Adipocyte (in vitro differentiated cells): ENCODE data around the gene TMPRSS13.

ENCODE experiments used
- DNase-seq: peaks from one replicate; pipeline ENCODE4 v3.0.0-alpha.2; 2015; ENCODE audit warnings: low read depth
- H3K27me3 ChIP-seq: replicated peaks from 2 replicates; pipeline ENCODE4 v1.7.0; 2013; ENCODE audit warnings: mild to moderate bottlenecking, low read length, moderate library complexity; ENCODE audit not compliant: control insufficient read depth, insufficient read depth
- H3K36me3 ChIP-seq: 2 replicates; pipeline ENCODE4 v1.7.0; 2013; ENCODE audit warnings: low read length, mild to moderate bottlenecking, moderate library complexity; ENCODE audit not compliant: control insufficient read depth, insufficient read depth, severe bottlenecking
- H3K4me1 ChIP-seq: 2 replicates; pipeline ENCODE4 v1.7.0; 2013; ENCODE audit warnings: mild to moderate bottlenecking, low read length, moderate library complexity; ENCODE audit not compliant: control insufficient read depth, insufficient read depth
- H3K4me3 ChIP-seq: 2 replicates; pipeline ENCODE4 v1.7.0; 2013; ENCODE audit warnings: mild to moderate bottlenecking, low read length, moderate library complexity
- H3K9ac ChIP-seq: 2 replicates; pipeline ENCODE4 v1.7.0; 2013; ENCODE audit warnings: mild to moderate bottlenecking, low read length, moderate library complexity
- H3K9me3 ChIP-seq: 2 replicates; pipeline ENCODE4 v1.7.0; 2013; ENCODE audit warnings: mild to moderate bottlenecking, low read length, moderate library complexity; ENCODE audit not compliant: control insufficient read depth

Gene TMPRSS13

DNA sequence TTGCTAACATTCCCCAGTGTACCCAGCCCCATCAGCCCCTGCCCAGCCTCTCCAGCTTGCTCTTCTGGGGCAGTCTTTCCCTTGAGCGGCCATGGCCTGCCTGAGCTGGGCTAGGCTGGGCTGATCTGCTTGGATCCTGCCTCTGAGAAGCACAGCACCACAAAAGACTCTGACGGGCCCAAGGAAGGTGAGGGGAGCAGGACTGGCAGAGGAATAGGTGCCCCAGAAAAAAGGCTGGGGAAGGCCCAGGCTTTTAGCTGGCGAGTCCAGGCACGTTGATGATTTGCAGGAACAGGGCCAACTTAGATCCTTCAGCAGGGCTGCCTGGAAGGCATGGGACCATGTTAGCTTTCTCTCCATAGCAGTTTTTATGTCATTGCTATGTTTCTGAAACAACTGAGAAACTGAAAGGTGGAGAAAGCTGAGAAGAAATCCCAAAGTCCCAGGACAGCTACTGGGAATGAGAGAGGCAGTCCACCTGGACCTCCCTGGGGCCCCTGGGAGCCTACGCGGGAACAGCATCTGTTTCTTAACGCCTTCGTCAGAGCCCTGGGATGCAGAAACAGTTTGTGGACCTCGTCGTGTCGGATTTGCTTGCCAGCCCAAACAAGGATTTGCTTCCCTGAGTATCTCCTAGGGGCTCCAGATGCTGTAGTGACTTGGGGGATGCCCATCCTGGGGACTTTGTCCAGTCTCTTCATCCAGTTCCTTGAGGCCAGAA lies 28.3 kb downstream of the TMPRSS13 start:
- H3K4me1 ChIP-seq, result no peaks in the 10 kb centered on the region
- H3K9me3 ChIP-seq, result no peaks in the 10 kb centered on the region
- H3K9ac ChIP-seq, result no peak overlapping the region
- no peak overlapping the region for H3K4me3 ChIP-seq
- H3K36me3 ChIP-seq, result no peaks in the 10 kb centered on the region
- H3K27me3 ChIP-seq, result peaks cover 15% of the 10 kb centered on the region
- DNase-seq, result no peak

DNA sequence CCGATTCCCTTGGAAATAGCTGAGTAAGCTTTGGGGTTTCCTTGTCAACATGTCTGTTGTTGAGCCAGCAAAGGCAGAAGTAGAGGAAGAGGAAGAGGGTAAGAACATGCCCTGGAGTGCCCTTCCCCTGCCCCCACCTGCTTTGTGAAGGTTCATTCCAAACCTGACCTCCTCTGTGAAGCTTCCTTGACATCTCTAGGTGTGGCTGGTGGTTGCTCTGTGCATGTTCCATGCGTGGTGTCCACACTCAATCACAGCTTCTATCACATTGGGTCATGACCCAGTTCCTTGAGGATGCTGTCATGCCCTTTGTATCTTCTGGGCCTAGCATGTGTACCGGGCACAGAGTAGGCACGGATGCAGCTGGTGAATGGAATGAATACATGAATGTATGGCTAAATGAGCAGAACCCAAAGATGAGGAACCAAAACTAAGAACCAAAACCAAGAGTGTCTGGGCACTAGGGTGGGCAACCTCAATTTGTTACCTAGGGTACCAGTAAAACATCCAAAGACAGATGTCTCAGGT lies 29.0 kb downstream of the TMPRSS13 start:
- Histone ChIP-seq H3K27me3 (peaks cover 15% of the 10 kb centered on the region), H3K9me3 (no peaks in the 10 kb centered on the region), H3K9ac (no peak overlapping the region), H3K4me1 (no peaks in the 10 kb centered on the region), H3K4me3 (no peak overlapping the region), H3K36me3 (no peaks in the 10 kb centered on the region)
- no peak for DNase-seq

DNA sequence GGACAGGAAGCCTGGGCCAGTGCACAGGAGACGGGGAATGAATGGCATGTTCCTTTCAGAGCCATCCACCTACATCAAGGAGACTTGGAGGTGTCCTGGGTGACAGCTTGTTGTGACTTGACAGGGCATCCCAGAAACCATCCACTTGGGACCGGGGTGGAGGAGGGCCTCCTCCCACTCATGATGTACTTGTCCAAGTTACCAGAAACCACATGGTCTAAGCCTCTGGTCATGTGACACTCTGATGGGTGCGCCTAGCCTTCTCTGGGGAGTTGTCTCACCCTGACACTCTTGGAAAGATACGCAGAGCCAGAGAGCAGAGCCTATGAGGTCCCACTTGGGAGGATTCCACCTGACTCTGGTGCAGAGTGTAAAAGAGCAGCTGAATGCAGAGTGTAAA lies 31.1 kb downstream of the TMPRSS13 start:
- H3K9ac ChIP-seq, result no peak overlapping the region
- H3K4me3 ChIP-seq, result no peak overlapping the region
- H3K27me3 ChIP-seq, result peaks cover 15% of the 10 kb centered on the region
- no peak for DNase-seq
- H3K36me3 ChIP-seq, result no peaks in the 10 kb centered on the region
- no peaks in the 10 kb centered on the region for H3K9me3 ChIP-seq
- no peaks in the 10 kb centered on the region for H3K4me1 ChIP-seq

DNA sequence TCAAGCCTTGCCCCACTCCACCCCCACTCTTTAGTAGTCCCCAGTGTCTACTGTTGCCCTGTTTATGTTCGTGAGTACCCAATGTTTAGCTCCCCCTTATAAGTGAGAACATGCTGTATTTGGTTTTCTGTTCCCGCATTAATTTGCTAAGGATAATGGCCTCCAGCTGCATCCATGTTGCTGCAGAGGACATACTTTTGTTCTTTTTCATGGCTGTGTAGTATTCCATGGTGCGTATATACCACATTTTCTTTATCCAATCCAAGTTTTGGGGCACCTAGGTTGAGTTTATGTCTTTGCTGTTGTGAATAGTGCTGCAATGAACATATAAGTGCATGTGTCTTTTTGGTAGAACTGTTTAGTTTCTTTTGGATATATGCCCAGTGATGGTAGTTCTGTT lies 36.6 kb downstream of the TMPRSS13 start:
- H3K36me3 ChIP-seq, result no peaks in the 10 kb centered on the region
- no peaks in the 10 kb centered on the region for H3K9me3 ChIP-seq
- no peak for DNase-seq
- H3K9ac ChIP-seq, result no peak overlapping the region
- no peaks in the 10 kb centered on the region for H3K27me3 ChIP-seq
- H3K4me3 ChIP-seq, result no peak overlapping the region
- no peaks in the 10 kb centered on the region for H3K4me1 ChIP-seq

DNA sequence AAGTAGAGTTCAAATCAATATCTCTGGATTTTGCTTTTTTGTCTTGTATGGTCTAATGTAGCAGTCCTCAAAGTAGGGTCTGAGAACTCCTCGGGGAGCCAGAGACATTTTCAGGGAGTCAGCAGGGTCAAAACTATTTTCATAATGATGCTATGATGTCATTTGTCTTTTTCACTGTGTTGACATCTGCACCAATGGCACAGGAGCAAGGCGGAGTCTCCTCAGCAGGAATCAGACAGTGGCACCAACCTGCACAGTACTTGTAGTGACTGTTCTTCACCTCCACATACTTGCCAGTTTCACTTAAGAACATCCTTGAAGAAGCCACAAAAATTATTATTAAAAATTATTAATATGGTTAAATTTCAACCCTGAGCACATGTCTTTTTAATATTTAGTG lies 37.8 kb downstream of the TMPRSS13 start:
- Histone ChIP-seq H3K4me3 (no peak overlapping the region), H3K36me3 (no peaks in the 10 kb centered on the region), H3K9me3 (no peaks in the 10 kb centered on the region), H3K4me1 (no peaks in the 10 kb centered on the region), H3K27me3 (no peaks in the 10 kb centered on the region), H3K9ac (no peak overlapping the region)
- DNase-seq, result no peak

DNA sequence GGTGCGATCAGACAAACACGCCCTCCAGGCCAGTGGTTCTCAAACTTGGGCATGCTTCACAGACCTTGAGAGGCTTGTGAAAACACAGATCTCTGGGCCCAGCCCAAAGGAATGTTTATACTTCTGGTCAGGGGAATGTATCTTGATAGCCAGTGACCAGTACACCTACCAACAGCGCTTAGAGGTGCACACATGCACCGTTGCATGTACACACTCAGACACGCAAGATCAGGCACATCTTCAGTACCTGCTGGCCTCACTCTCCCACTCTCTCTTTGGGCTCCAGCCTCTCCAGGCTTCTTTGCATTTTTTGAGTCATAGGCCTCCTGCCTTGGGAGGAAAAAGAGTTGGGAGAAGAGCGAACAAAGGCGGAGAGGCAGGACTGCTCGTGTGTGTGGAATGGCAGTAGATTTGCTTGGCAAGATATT lies 41.0 kb downstream of the TMPRSS13 start:
- no peak for DNase-seq
- no peaks in the 10 kb centered on the region for H3K9me3 ChIP-seq
- no peaks in the 10 kb centered on the region for H3K27me3 ChIP-seq
- H3K4me3 ChIP-seq, result no peak overlapping the region
- no peaks in the 10 kb centered on the region for H3K36me3 ChIP-seq
- peaks cover 12% of the 10 kb centered on the region for H3K4me1 ChIP-seq
- no peak overlapping the region for H3K9ac ChIP-seq

DNA sequence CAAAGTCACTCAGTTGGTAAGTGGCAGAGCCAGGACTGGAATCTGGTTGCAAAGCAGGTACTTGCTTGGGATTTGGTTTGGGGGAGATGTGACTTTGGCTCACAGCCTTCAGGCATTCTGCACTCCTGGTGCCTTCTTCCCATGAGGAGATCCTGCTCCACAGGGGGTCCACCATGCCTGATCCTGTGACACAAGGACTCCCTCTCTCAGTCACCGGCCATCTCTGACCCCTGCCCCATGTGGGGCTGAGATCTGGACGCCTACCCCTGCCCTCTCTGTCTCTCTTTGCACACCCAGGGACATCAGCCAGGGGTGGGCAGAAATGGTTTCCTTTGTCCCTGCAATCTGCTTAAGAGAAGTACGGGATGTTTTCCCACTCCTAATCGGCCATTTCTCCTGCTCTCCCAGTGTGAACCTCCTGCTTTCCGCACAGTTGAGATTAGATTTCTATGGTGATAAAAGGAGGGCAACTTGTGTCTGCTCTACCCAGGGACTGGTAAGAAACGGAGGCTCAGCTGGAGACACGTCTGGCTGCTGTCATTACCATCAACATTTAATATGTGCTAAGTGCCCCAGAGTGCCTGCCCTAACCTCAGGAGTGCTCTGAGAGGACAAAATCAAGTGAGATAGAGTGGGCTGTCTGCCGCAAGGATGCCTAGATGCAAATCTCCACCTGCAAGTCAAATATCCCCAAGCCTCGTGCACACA lies 41.6 kb downstream of the TMPRSS13 start:
- DNase-seq, result no peak
- H3K4me1 ChIP-seq, result peaks cover 12% of the 10 kb centered on the region
- H3K9me3 ChIP-seq, result no peaks in the 10 kb centered on the region
- no peaks in the 10 kb centered on the region for H3K27me3 ChIP-seq
- H3K9ac ChIP-seq, result no peak overlapping the region
- H3K36me3 ChIP-seq, result no peaks in the 10 kb centered on the region
- no peak overlapping the region for H3K4me3 ChIP-seq

DNA sequence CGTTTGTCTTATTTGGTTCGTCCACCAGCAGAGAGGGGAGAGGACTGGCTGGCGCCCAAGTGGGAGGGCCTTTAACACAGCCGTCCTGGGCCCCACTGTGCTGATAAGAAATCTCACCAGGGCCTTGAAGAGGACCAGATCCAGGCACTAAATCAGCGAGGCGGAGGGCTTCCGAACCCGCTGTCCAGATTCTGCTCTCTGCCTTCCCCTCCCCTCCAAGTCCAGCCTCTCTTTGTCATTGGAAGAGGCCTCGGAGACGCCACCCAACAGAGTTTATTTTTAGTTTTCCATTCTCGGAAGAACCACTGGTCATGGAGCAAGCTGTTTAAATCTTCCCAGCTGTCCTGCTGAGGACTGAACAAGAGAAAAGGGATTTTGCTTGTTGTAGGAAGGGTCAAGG lies 43.4 kb downstream of the TMPRSS13 start:
- Histone ChIP-seq H3K36me3 (no peaks in the 10 kb centered on the region), H3K9me3 (peaks cover 5% of the 10 kb centered on the region)
- no peak for DNase-seq

DNA sequence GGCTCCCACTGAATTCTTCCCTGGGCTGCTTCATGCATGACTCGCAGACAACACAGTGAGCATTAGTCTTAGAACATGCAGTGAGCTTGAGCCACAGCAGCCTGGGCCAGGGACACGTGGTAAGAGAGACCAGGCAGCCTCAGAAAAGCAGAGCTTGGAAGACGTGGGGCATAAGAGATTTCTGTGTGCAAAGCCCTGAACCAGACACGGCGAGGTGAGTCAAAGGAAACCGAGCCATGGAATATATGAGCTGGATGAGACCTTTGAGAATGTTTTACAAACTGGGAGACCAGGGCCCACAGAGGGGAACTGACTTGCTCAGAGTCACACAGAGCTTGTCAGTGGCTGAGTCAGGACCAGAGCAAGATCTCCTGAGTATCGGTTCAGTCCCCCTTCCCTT lies 44.2 kb downstream of the TMPRSS13 start:
- Histone ChIP-seq H3K4me3 (no peak overlapping the region), H3K9ac (no peak overlapping the region), H3K36me3 (no peaks in the 10 kb centered on the region), H3K9me3 (peaks cover 5% of the 10 kb centered on the region), H3K27me3 (peaks cover 20% of the 10 kb centered on the region), H3K4me1 (peaks cover 12% of the 10 kb centered on the region)
- no peak for DNase-seq

More for the DNA sequence above, 43.4 kb downstream of the TMPRSS13 start:
- peaks cover 14% of the 10 kb centered on the region for H3K27me3 ChIP-seq
- peaks cover 12% of the 10 kb centered on the region for H3K4me1 ChIP-seq
- no peak overlapping the region for H3K9ac ChIP-seq
- H3K4me3 ChIP-seq, result peak overlapping the region; percentile 57

DNA sequence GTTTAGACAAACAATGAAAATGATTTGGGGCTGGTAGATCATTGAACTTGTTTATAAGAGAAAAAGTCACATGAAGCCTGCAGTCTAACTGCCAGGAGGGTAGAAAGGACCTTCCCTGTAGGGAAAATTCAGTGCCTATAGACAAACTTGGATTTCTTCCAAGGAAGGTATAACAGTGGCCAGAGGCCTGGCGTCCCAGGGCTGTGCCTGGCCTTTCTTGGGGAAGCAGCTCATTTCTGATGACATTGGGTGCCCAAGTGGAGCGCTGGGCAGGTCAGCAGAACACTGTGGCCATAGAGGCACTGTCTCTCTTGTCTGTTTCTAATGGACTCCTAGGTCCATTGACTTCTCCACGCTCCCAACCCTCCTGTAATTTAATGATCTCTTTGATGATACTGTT lies 46.1 kb downstream of the TMPRSS13 start:
- Histone ChIP-seq H3K9me3 (peaks cover 5% of the 10 kb centered on the region), H3K4me1 (peaks cover 12% of the 10 kb centered on the region), H3K27me3 (peaks cover 29% of the 10 kb centered on the region), H3K9ac (no peak overlapping the region), H3K36me3 (no peaks in the 10 kb centered on the region), H3K4me3 (no peak overlapping the region)
- DNase-seq, result no peak

DNA sequence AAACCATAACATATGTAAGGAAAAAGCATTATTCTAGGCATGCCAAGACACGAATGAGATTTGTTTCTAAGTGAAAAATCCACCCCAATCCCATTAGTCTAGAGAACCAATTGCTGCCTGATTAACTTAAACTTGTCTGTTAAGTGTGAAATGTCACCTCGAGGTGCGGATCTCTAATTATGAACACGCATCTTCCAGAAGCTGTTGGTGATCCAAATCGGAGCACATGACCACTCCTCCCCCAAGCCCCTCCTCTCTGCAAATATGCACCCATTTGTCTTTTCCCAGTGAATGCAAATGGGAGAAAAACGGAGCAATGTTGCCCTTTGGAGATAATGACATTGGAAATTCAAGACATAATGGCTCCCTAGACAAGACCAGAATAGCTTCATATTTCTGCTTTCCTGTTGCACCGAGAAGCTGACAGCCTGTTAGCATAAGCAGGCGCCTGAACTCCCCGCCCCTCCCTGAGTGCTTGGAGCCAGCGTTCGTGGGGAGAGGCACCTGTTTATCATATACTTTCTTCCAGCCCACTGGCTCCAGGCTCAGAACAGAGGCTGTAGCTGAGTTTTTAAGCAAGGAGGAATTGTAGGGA lies 46.8 kb downstream of the TMPRSS13 start:
- H3K36me3 ChIP-seq, result no peaks in the 10 kb centered on the region
- H3K27me3 ChIP-seq, result peaks cover 35% of the 10 kb centered on the region
- no peak overlapping the region for H3K9ac ChIP-seq
- peaks cover 12% of the 10 kb centered on the region for H3K4me1 ChIP-seq
- H3K9me3 ChIP-seq, result peaks cover 5% of the 10 kb centered on the region
- H3K4me3 ChIP-seq, result no peak overlapping the region
- DNase-seq, result no peak
